HL-60/S4 treated with retinoic acid at 250 ng/mL for 4 days and 3 days (cell line): Measurements from ENCODE around the gene PEX5L.

Experiments used
- in situ Hi-C: fragments of 300-500 bp; cut with MboI; formaldehyde crosslinking; loops from 2 replicates; pipeline ENCODE4 v1.7.0; 2022; ENCODE audit warnings: low sequenced_read_pairs

The PEX5L gene

DNA sequence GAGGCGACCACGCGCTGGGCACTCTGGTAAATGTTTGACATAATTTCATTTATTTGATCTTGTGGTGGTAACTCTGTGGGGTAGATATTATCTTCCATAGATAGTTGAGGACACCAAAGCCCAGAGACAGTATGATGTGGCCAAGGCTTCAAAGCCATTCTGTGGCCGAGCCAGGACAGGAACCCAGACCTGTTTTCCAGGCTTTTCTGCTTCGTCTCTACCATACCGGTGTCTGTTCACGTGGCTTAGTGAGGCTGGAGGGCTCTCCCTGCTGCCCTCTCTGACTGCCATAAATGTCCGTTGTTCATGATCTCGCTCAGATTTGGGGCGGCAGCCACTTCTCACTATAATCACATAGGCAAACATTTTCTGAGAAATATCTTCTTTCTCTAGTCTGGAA is 134.7 kb downstream of the PEX5L start:
- in situ Hi-C loops, result no loop called here

DNA sequence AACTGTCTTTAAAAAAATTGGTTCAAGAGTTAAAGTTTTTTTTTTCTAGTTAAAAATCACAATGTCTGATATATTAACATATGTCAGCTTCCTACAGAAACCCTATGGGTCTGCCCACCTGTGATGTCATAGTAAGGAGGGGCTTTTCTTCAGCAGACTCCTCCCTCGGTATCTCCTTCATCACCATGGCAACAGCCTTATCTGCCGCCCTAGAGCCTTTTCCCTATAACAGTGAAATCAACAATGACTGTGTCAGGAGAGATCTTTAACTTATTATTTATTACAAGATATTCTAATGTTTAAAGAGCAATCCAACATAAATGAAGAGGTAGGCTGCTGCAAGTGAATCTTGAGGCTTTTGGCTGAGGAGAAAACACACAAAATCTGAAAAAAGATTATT is 138.7 kb downstream of the PEX5L start:
- in situ Hi-C loops, result no loop called here

DNA sequence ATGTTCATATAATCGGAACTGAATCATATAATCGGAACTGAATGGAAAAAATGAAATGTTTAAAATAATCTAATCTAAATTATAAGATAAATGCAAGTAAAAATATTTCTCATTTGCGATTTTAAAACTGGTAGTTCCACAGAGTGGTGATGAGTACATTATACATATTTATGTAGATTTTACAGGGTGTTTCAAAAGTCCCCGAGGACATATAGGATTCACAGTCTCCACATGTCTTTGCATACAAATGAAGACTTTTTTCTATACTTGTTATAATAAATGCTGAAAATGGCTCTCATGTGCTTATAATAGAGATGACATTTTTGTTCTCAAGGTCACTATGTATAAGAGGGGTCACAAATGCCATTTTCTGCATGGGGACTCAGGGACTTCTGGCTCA is 139.5 kb downstream of the PEX5L start:
- in situ Hi-C loops, result no loop called here

DNA sequence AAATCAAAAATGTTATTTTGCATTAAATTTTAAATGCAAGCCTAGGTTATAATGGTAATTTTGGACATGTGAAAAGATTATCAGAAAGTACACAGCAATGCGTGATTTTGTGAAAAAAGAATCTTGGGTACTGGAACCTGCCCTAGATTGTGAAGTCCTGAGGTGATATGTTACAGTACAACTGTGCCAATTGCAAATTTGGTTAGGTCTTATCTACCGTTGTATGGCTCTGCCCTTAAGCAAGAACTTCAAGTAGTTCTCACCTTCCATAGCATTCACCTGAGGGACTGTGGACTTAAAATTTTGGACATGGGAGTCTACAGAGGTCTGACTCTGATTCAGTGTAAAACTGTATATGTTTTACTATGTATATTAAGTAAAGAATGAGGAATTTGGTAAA is 140.2 kb downstream of the PEX5L start:
- in situ Hi-C loops, result no loop called here

DNA sequence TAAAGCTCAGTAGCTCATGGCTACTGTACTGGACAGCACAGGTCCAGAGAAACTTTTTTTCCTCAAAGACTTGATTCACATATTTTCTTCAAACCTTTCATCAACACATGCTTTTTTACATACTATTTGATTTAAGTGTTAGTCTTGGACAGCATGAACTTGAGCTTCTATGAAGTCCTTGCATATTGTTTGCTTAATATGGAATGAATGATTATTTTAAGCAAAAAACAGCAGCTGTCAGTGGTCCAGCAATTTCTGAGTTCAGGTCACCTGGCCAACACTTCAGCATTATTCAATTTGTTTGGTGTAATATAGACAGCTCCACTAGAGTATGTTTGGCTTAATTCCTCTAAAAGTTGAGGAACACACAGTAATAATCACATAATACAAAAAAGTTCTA is 141.4 kb downstream of the PEX5L start:
- in situ Hi-C loops, result no loop called here

DNA sequence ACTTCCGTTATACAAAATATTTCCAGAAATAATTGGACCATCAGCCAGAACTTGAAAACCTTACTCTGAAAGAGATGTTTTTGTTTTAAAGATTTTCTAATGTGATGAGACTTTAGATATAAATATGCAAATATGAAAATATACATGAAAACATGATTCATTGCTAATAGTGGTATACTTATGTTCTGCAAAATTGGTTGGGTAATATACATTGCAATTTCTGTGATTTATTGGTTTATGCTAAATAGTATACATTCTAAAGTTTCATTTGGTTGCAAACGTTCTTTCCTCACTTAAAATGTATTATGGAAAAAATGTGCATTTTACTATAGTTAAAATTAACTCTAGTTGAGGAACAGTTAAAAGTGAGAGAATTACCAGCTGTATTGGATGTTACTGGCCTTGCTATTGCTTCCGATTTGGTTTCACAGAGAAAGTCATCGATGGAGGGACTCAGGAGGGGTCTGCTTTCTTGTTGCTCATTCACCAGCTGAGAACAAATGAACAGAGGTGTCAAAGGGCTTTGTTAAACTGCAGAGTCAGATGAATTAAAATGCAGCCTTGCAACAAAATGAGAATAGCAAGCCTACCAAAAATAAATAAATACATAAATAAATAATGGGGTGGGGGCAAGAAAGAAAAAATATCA is 149.3 kb downstream of the PEX5L start:
- in situ Hi-C loops, result no loop called here

DNA sequence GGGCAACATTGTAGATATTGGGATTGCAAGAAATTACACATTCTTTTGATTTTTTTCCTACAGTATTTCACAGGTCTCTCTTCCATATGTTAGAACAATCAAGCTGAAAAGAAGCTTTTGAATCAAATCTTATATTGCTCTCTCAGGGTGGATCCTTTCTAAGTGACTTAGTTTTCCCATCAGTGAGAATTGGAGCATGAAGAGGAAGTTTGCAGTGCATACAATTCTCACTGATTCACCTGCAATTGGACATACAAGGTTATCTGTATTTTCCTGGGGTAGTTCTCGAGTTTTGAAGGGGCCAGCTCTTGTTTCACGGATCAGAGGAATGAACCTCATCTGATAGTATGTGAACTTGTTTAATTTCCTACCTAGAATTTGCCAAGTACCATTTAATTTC is 150.8 kb downstream of the PEX5L start:
- in situ Hi-C loops, result no loop called here

DNA sequence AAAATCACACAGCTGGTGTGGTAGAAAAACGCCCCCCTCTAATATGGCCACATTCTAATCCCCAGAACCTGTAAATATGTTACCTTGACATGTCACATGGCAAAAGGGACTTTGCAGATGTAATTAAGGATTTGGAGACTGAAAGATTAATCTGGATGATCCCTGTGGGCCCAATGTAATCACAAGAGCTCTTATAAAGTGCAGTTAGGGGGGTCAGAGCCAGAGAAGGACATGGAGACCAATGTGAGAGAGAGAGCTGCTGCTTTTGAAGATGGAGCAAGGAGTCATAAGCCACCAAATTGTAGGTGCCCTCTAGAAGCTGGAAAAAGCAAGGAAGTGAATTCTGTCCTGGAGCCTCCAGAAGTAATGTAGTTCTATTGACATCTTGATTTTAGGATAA is 152.6 kb downstream of the PEX5L start:
- in situ Hi-C loops, result no loop called here

DNA sequence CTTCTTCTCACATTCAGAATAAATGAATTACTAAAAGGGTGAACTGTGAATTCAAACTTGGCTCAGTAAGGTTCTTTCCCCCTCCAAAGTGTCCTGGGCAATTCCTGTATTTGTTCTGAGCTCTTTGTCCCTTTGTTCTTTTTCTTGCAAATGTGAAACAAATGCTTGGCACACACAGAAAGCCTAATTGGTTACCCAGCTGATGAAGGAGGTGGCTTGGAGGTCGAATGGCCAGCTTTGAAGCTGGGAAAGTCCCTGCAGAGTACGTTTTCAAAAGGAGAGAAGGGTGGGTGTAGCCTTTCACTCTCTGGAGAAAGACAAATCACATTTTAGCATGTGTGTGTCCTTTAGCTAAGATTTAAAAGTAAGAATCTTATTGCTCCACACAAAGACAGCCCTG is 154.4 kb downstream of the PEX5L start:
- in situ Hi-C loops, result no loop called here

DNA sequence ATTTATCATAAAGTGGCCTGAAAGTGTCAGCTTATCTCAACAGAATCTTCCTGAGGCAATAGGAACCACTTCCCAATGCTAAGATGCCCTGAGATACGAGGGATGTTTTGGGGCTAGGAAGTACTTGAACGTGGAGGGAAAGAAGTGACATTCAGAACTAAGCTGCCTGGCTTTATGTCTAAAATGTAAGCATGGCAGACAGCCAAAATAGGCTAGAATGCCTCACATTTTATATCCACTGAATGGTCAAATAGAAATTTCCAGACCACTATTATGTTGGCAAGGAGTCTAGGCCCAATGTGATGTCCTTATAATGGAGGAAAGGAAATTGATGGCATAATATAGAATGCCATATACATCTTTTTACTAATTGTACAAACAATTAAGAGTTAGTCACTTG is 154.9 kb downstream of the PEX5L start:
- in situ Hi-C loops, result no loop called here

DNA sequence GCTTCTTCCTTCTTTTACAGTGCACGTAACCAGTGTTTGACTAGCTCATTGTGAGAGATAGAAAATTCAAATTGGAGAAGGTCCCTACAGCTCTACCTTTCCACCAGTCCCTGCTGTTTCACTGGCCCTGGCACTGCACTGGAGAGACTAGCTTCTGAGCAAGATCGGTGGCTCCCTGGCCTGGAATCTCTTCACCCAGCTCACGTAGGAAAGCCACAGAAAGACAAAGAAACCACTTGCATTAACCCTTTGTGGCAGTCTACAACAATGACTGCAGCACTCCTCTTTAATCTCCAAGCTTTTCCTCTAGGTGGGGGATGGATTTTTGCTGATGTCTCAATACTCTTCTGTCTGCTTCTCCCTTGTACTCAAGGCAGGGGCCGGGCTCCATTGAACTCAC is 155.9 kb downstream of the PEX5L start:
- in situ Hi-C loops, result no loop called here

DNA sequence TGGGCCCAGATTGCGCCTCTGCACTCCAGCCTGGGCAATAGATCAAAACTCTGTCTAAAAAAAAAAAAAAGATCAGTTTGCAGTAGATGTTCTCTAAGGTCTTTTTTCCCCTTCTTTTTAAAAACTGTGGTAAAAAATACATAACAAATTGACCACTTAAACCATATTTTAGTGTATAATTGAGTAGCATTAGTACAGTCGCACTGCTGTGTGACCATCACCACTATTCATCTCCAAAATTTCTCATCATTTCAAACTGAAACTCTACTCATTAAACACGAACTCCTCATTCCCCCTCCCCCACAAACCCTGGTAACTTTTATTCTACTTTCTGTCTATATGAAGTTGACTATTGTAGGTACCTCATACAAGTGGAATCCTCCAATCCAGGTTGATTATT is 160.3 kb downstream of the PEX5L start:
- in situ Hi-C loops, result no loop called here

DNA sequence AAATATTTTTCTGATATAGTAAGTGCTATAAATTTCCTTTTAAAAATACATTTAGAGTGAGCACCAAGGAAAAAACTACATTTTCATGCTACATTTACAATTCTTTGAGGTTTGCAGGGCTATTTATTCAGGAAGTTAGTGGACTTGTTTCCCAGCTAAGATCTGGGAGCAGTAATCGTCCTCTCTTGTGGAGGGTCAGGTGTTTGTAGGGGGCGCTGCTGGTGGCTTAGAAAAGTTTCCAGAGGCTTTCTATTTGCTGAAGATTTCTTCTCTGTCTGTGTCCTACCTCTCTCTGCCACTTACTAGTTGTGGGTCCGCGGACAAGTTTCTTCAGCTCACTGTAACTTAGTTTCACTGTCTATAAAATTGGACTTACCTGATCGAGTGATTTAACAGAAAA is 163.9 kb downstream of the PEX5L start:
- in situ Hi-C loops, result no loop called here

DNA sequence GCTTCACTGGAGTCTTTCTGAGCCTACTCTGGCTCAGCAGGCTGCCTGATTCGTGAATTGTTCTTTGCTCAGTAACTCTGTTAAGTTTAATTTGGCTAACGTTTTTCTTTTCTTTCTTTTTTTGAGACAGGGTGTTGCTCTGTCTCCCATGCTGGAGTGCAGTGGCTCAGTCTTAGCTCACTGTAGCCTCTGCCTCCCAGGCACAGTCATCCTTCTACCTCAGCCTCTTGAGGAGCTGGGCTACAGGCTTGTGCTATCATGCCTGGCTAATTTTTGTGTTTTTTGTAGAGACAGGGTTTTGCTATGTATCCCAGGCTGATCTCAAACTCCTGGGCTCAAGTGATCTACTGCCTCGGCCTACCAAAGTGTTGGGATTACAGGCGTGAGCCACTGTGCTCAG is 165.0 kb downstream of the PEX5L start:
- in situ Hi-C loops, result no loop called here

DNA sequence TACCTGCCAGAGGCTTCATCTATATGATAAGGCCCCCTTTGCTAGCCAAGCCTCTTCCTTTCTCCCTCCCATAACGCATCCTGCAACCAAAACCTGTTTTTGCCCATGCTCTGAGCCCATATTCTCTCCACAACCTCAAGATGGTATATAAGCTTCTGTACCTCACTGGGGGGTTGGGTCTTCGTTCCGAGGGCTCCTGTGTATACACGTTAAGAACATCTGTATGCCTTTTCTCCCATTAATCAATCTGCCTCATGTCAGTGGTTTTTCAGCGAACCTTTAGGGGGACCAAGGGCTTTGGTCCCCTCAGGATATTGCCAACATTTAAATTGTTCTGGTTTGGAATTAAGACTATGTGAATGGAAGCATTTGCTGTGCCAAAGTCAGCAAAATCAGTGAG is 168.0 kb downstream of the PEX5L start:
- in situ Hi-C loops, result no loop called here

DNA sequence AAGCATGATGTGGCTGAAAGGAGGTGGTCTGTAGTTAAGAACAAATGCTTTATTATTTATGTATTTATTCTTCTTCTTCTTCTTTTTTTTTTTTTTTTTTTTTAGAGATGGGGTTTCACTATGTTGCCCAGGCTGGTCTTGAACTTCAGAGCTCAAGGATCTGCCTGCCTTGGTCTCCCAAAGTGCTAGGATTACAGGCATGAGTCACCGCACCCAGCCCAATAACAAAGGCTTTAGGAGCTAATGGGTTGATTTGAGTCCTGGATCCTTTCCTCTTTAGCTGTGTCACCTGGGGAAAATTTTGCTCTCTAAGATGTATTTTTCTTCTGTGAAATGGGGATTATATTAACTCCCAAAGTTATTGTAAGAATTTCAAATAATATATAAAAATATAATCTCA is 168.8 kb downstream of the PEX5L start:
- in situ Hi-C loops, result no loop called here

DNA sequence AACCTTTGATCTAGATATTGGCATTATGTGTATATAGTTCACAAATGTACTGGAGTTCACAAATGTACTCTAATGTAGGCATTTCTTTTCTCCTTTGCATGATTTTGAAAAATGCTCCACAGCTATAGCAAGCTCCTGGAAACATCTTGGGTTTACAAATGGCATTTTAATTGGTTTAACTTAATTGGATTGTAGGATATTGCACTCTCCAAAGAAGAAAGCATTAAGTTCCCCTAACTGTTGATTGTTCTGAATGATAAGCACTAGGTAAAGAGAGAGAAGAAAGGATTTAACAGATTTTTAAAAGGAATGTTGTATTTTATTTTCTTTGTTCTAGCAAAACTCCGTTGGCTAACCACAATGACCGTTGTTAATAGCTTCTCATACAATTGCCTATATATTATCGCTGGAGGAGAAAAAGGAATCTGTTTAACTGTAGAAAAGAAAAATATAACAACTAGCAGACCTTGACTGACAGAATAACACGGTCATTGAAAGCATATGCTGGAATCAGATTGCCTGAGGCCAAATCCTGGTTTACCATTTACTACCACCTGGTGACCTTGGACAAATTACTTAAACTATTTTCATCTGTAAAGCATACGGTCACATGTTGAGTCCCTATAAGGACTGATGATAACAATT is 170.8 kb downstream of the PEX5L start:
- in situ Hi-C loops, result no loop called here

DNA sequence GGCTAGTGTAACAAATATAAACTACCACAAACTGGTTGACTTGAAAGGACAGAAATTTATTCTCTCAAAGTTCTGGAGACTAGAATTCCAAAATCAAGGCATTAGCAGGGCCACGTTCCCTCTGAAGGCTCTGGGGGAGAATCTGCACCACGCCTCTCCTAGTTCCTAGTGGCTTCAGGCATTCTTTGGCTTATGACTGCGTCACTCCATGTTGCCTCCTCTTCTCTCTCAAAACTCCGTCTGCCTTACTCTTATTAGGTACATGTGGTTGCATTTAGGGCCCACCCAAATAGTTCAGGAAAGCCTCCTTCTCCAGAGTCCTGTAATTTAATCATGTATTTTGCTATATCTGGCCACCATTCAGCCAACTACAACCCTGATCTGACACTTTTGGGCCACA is 174.8 kb downstream of the PEX5L start:
- in situ Hi-C loops, result no loop called here

DNA sequence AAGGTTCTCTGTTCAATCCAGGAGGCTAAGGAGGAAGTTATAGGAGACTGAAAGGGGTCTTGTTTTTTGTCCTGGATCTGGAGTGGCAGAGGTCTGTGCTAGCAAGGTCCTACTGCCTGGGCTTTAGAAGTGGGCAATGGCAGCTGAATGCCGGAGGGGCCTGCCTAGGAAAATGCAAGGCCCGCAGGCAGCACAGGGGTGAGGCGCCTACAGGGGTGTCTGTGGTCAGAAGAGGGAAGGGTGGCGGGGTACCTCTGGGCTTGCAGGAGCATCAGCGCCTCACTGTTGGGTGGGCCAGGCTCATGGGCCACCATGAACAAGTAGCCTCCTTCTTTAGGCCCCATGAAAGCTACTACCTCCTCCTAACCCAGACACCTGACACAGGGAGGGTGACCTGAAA is 175.4 kb downstream of the PEX5L start:
- in situ Hi-C loops, result no loop called here

DNA sequence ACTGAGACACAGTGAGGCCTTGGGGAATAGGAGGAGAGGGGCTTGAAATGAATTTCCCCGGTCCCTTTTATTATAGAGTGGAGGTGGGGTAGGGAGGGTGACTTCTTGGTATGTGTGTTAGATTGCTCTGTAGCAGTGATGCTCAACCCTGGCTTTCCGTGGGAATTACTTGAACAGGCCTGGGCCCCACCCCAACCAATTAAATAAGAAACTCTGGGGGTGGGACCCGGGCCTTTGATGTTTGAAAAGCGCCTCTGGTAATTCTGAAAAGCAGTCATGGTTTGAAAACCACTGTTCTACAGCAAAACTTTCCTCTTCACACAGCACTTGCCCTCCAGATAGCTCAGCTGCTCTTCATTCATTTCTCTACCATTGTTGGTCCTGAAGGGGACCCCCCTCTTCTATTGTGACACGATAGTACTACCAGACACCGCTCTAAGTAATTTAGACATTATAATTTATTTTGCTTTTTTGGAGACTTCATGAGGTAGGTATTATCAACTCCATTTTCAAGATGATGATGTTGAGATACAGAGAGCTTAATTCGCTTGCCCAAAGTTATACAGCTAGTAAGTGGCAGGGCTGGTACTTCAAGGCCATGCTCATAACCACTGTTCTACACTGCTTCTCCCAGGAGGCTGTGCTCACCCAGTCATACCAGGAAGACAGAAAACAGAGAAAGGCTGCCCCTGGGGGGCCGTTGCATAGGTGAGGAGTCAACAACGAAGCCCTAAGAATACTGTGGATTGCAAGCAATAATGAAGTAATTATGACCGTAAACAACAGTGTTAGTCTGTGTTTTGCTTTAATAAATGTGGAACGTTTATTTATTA is 176.2 kb downstream of the PEX5L start:
- in situ Hi-C loops, result no loop called here

DNA sequence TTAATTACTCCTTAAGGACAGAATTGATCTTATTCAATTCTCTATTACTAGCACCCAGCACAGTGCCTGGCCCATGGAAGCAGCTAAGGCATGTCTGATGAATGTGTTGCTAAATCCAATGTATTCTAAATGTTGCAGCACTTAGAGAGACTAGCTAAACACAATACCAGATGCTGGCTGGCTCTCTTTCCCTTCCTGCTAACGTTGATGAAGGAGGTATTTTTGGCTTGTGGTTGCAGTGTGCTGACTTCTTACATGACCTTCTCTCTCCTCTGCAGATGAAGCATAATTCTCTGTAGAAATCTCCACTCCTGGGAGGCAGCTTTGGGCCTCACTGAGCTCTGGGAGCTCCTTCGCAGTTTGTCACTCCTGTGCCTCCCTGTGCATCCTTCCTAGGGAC is 183.6 kb downstream of the PEX5L start:
- in situ Hi-C loops, result no loop called here
